Measurements from ENCODE around the gene DSE.

Gene DSE

DNA sequence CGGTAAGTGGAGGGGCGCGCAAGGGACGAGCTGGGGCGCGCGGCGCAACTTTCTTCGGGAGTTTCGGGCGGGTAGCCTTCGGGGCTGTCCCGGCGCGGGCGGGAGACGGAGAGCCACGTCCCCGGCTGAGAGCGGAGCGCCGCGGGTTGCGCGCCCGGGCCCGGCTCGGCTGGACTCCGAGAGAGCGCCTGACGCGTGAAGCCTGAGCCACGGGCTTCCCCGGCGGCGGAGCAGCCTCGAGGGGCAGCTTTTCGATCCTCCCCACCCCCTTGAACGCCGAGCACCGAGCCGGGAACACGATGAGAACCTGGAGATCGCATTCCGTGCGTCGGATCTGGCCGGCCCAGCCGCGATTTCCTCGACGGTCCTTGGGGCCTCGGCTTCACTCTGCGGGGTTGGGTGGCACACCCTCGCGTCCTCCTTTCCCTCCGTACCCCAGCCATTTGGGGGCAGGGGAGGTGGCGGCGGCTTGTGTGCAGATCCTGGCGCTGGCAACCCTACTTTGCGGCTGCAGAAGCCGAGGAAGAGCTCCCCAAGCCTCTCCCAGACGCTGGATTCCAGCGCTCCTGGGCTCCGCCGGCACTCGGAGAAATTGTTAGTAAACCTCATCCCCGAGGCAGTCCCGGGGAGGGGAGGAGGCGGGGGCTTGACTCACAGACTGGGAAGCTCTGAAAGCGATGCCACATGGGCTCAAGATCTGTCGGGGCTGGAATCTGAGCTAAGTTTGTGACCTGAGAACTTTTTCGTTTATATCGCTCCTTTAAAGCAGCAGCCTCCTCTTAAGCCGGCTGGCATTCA, 572 bp downstream of the DSE start:
- TF ChIP-seq, protein P1, sequence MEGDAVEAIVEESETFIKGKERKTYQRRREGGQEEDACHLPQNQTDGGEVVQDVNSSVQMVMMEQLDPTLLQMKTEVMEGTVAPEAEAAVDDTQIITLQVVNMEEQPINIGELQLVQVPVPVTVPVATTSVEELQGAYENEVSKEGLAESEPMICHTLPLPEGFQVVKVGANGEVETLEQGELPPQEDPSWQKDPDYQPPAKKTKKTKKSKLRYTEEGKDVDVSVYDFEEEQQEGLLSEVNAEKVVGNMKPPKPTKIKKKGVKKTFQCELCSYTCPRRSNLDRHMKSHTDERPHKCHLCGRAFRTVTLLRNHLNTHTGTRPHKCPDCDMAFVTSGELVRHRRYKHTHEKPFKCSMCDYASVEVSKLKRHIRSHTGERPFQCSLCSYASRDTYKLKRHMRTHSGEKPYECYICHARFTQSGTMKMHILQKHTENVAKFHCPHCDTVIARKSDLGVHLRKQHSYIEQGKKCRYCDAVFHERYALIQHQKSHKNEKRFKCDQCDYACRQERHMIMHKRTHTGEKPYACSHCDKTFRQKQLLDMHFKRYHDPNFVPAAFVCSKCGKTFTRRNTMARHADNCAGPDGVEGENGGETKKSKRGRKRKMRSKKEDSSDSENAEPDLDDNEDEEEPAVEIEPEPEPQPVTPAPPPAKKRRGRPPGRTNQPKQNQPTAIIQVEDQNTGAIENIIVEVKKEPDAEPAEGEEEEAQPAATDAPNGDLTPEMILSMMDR (IDR thresholded peaks at IDR 0.05; ENCODE audit: low read depth, low read length, missing control alignments), result no peak
- peak overlapping the region; percentile 86 for H3K4me3 ChIP-seq (ENCODE audit: low read depth, low read length)

DNA sequence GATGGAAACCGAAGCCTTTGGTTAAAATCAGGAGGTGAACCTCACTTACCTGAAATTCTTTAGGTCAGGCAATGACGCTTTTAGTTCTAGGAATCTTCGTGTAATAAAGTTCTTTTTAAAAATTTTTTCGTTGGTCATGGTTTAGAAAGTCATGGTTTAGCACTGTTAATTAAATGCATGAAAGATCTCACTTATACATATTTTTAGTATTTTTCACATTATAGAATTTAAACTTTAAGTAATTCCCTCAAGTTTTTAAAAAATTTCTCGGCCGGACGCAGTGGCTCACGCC, 1.1 kb downstream of the DSE start:
- TF ChIP-seq, protein P1 (IDR thresholded peaks at IDR 0.05; ENCODE audit: low read depth, low read length, missing control alignments), result no peak
- no peak for DNase-seq (ENCODE audit: low read depth)
- H3K4me3 ChIP-seq (ENCODE audit: low read depth, low read length), result peak overlapping the region; percentile 86

More for the DNA sequence above, 572 bp downstream of the DSE start:
- DNase-seq (ENCODE audit: low read depth), result no peak

DNA sequence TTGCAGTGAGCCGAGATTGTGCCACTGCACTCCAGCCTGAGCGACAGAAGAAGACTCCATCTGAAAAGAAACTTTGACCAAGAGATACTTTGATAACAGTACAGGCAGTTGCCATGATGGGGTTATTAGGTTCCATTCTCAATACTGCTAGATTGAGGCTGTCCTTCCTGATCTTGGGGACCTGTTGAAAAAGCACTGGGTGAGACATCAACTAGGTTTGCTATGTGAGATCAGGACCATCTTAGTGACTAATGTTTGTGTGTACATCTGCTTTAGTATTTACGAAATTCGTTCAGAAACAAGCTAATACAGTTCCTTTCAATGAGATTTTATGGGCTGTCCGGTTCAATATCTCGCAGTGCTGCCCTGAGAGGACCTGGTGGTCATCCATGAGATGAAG, 2.6 kb downstream of the DSE start:
- TF ChIP-seq, protein P1 (IDR thresholded peaks at IDR 0.05; ENCODE audit: low read depth, low read length, missing control alignments), result no peak
- H3K4me3 ChIP-seq (ENCODE audit: low read depth, low read length), result no peak overlapping the region
- DNase-seq (ENCODE audit: low read depth), result no peak

DNA sequence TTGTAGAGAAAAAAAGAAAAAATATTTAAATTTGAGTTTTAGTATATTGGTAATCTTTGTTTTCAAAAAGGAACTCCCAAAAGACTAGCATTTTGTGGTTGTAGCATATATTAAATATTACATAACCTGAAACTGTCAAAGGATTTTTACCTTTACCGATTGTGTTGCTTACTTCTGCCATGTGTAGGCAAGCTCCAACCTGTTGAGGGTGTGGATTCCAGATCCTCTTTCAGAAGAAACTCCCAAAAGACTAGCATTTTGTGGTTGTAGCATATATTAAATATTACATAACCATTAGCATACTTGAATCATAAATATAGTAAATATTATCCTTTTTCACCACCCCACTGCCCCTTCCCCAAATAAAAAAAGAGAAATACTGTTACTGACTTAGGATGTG, 3.2 kb downstream of the DSE start:
- no peak for DNase-seq (ENCODE audit: low read depth)
- no peak overlapping the region for H3K4me3 ChIP-seq (ENCODE audit: low read depth, low read length)
- TF ChIP-seq, protein P1 (IDR thresholded peaks at IDR 0.05; ENCODE audit: low read depth, low read length, missing control alignments), result no peak

DNA sequence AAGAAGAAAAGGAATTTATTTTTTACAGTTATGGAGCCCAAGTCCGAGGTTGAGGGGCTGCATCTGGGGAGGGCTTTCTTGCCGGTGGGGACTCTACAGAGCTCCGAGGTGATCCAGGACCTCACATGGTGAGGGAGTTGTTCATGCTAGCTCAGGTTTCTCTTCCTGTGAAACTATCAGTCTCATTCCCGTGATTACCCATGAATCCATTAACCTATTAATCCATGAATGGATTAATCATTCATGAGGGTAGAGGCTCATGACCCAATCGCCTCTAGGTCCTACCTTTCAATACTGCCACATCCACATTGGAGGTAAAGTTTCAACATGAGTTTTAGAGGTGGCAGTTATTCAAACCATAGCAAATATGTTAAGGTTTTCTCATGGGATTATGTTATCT, 3.8 kb downstream of the DSE start:
- no peak for DNase-seq (ENCODE audit: low read depth)
- TF ChIP-seq, protein P1 (IDR thresholded peaks at IDR 0.05; ENCODE audit: low read depth, low read length, missing control alignments), result no peak

DNA sequence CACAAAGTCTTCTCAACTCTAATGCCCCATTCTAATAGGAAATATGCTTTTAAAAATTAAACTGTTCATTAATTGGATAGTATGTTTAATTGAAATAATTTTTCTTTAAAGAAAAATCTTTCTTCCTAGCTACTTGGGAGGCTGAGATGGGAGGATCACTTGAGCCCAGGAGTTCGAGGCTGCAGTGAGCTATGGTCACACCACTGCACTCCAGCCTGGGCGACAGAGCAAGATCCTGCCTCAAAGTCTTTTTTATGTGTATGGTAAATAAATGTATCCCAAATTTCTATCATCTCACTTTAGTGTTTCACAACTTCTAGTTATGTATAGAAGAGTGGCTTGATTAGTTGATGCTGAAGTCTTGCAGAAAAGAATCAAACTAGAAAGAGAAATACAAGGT, 4.5 kb downstream of the DSE start:
- TF ChIP-seq, protein P1 (IDR thresholded peaks at IDR 0.05; ENCODE audit: low read depth, low read length, missing control alignments), result no peak
- H3K4me3 ChIP-seq (ENCODE audit: low read depth, low read length), result no peak overlapping the region
- DNase-seq (ENCODE audit: low read depth), result no peak

More for the DNA sequence above, 3.8 kb downstream of the DSE start:
- H3K4me3 ChIP-seq (ENCODE audit: low read depth, low read length), result no peak overlapping the region

DNA sequence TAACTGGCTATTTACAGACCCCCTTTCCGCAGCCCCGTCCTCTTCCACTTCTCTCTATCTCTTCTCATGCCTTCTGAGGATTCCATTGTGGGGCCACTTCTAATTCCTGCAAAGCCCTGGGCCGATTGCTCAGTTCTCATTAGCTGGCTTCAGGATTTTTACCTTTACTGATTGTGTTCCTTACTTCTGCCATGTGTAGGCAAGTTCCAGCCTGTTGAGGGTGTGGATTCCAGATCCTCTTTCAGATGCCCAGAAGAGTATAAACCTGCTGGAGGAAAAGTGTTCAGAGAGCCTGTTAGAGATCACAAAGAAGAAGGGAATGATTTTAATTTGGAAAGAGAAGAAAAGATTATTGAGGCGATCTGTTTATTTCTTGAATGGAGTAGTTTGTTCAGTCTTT, 5.4 kb downstream of the DSE start:
- H3K4me3 ChIP-seq (ENCODE audit: low read depth, low read length), result no peak overlapping the region
- TF ChIP-seq, protein P1 (IDR thresholded peaks at IDR 0.05; ENCODE audit: low read depth, low read length, missing control alignments), result no peak
- no peak for DNase-seq (ENCODE audit: low read depth)
